OCI-LY7 (cell line): ENCODE results near the gene TUBGCP6.

Experiments used
- EZH2phosphoT487 ChIP-seq: fragments of 200-600 bp; sonication (generic); IDR thresholded peaks from 2 replicates; pipeline ENCODE4 v1.6.1; 2018; ENCODE audit warnings: low read depth, borderline replicate concordance, mild to moderate bottlenecking, mixed run types, antibody characterized with exemption, low read length, moderate library complexity, mixed read lengths
- TF ChIP-seq, protein P1 (sequence below): fragments of 200-600 bp; sonication (generic); conservative IDR thresholded peaks from 2 replicates; pipeline ENCODE4 v1.5.1; 2014; ENCODE audit warnings: mild to moderate bottlenecking, antibody characterized with exemption, low read length, moderate library complexity, mixed read lengths

GRCh38 chr22:50269970-50270665, 25.3 kb upstream of the TUBGCP6 start, which contains the start of gene MAPK11:
- TF ChIP-seq, protein P1, sequence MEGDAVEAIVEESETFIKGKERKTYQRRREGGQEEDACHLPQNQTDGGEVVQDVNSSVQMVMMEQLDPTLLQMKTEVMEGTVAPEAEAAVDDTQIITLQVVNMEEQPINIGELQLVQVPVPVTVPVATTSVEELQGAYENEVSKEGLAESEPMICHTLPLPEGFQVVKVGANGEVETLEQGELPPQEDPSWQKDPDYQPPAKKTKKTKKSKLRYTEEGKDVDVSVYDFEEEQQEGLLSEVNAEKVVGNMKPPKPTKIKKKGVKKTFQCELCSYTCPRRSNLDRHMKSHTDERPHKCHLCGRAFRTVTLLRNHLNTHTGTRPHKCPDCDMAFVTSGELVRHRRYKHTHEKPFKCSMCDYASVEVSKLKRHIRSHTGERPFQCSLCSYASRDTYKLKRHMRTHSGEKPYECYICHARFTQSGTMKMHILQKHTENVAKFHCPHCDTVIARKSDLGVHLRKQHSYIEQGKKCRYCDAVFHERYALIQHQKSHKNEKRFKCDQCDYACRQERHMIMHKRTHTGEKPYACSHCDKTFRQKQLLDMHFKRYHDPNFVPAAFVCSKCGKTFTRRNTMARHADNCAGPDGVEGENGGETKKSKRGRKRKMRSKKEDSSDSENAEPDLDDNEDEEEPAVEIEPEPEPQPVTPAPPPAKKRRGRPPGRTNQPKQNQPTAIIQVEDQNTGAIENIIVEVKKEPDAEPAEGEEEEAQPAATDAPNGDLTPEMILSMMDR: no peak
- TF ChIP-seq EZH2phosphoT487: no peak
